GM13977 (cell line): ENCODE data around the gene CARMIL1.
"Not testable (repeated sequence)": the region's sequence is repeated elsewhere in the genome, so short reads cannot be mapped to it uniquely, and the experiment has no call there.

Experiments used
- DNase-seq: peaks from one replicate; pipeline ENCODE4 v3.0.0; 2012; ENCODE audit warnings: low spot score
- in situ Hi-C: fragments of 300-500 bp; cut with MboI; formaldehyde crosslinking; loops from one replicate; pipeline ENCODE4 v1.12.0; 2022; ENCODE audit warnings: low sequenced_read_pairs, low pct_unique_long_range_greater_than_20kb, mixed read lengths, inconsistent platforms; ENCODE audit not compliant: unreplicated experiment
- TF ChIP-seq, protein P1 (sequence below): IDR thresholded peaks from 2 replicates; pipeline ENCODE4 v1.5.1; 2012; ENCODE audit warnings: mild to moderate bottlenecking, control low read depth; ENCODE audit not compliant: insufficient read depth; ENCODE audit errors: extremely low read depth, missing control alignments

Gene CARMIL1

DNA sequence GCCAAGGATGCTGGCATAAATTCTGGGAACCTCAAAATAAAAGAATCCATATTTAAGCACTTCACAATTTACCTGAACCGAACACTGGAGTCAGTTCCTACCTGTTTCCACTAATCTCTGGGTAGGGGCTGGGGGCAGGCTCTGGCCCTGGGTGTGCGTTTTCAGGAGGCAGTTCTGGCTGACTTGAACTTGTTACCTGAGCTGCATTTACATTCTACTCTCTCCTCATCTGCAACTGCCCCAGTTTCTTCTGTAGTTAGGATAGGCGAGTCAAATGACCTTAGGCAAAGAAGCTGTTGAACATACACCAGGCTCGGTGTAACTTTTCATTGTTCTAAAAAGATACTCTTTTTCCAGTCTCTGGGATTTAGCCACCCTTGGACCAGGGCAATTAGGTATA lies 13.2 kb downstream of the CARMIL1 start:
- TF ChIP-seq, protein P1, sequence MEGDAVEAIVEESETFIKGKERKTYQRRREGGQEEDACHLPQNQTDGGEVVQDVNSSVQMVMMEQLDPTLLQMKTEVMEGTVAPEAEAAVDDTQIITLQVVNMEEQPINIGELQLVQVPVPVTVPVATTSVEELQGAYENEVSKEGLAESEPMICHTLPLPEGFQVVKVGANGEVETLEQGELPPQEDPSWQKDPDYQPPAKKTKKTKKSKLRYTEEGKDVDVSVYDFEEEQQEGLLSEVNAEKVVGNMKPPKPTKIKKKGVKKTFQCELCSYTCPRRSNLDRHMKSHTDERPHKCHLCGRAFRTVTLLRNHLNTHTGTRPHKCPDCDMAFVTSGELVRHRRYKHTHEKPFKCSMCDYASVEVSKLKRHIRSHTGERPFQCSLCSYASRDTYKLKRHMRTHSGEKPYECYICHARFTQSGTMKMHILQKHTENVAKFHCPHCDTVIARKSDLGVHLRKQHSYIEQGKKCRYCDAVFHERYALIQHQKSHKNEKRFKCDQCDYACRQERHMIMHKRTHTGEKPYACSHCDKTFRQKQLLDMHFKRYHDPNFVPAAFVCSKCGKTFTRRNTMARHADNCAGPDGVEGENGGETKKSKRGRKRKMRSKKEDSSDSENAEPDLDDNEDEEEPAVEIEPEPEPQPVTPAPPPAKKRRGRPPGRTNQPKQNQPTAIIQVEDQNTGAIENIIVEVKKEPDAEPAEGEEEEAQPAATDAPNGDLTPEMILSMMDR = no peak
- in situ Hi-C loops = no loop called here
- DNase-seq = no peak

DNA sequence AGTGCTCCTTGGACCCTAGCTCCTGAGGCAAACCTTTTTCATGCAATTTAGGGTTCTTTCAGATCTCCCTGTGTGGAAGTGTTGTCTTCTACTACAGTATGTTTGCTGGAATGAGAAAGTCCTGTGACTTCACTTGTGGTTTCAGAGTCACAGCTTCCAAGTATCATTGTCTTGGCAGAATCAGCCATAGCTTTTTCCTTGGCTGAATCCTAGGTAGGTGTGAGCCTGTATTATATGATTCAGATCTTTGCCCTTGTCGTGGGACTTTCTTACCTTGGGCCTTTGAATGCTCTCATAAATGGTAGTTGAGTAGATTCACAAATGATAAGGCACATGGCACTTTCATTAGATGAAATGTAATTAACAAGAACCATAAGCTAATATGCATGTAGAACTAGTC lies 16.5 kb downstream of the CARMIL1 start:
- in situ Hi-C loops = no loop called here
- no peak for DNase-seq
- TF ChIP-seq, protein P1 = no peak

DNA sequence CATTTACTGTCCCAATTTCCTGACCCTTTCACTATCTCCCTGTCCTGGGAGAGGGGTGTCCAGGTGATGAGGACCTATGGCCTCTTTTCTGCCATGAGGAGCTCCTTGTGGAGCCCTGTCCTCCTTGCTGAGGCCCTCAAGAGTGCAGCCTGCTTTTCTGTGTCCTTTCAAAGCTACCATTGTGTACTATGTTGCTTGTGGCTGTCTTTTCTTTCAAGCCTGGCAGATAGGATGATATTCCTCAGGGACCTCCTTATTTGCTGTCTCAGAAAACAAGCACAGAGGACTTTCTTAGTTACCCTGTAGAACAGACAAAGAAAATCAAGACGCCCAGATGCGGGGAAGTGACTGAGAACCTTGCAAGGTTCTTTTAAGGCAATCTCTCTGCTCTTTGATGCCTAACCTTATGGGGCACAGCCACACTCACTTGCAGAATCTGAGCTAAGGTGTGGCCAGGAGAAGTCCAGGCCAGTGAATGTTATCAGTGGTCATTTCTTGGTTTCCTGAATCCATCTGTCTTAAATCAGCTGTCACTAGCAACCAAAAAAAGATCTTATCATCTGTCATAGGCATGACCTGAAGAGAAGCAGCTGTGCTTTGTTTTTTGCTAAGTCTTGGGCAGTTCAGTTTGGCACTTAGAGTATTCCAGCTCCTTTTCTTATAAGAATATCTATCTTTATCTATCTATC lies 17.2 kb downstream of the CARMIL1 start:
- in situ Hi-C loops = no loop called here
- TF ChIP-seq, protein P1 = no peak

DNA sequence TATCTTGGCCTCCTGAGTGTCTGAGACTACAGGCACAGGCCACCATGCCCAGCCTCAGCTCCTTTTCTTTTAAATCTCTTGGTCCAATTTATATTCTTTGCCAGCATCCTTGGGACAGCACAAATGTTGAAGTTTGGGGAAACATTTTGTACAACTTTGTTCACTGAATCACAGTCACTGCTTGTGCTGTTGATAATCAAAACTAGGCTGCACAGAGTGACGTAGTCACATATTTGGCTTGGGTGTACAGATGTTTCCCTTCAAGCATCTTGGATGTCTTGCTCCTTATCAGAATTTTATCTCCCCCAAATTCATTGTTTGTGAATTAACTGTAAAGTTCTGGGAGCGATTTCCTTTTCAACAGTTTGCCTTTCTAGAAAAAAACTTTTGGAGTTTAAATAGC lies 17.9 kb downstream of the CARMIL1 start:
- TF ChIP-seq, protein P1 = no peak
- in situ Hi-C loops = no loop called here

More for the DNA sequence above, 17.2 kb downstream of the CARMIL1 start:
- no peak for DNase-seq

DNA sequence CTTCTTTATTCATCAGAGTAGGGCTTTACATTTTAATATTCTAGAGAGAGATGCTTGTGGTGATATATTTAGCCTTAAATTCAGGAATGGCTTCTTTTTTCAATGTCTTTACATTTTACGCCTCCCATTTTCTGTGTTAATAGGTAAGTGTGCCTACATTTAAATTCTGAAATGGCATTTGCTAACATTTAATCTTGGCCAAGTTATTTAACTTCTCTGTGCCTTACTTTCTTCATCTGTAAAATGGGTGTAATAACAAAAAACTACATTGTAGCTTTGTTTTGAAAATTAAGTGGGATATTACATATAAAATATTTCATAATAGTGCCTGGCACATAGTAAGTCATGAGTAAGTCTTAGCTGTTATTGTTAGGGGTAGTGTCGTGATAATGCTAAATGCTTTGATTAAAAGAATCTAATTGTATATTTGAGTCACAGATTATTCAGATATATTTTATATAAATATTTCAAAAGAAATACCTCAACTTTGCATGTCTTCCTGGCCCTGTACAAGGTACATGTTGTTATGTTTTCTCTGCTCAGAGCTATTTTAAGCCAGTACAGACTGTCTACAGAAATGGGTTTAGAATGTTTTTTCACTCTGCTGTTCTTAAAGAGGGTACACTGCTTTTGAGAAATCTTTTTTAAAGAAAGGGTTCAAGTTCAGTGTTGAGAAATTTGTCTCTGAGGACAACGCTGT lies 18.8 kb downstream of the CARMIL1 start:
- TF ChIP-seq, protein P1 = no peak
- no peak for DNase-seq
- in situ Hi-C loops = no loop called here

More for the DNA sequence above, 17.9 kb downstream of the CARMIL1 start:
- no peak for DNase-seq

DNA sequence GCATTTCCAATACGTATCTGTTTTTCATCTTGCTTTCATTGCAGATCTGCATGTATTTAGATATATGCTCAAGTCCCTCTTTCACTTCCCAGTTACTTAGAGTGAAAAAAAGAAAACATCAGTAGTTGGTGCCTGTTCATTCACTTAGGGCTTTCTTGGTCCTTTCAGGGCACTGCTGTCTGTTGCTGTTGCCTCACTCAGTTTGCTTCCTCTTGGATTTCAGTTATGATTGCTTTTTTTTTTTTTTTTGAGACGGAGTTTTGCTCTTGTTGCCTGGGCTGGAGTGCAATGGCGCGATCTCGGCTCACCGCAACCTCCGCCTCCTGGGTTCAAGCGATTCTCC lies 19.3 kb downstream of the CARMIL1 start:
- in situ Hi-C loops, DNase-seq: not testable (repeated sequence)

DNA sequence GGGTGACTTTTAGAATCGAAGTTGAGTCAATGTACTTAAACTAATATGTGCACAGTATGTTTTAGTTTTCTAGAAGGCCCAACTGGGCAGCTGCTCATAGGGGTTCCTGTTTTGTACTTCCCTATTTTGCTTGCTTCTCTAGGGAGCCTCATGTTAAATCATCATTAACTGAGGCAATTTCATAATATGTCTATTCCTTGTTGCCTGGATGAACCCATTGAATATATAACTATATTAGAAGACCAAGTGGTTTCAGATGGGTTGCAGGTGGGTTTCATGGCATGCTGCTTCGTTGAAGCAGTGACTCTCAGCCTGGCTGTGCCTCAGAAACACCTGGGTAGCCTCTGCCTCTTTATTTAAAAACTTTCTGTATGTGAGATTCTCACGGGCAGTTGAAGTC lies 22.2 kb downstream of the CARMIL1 start:
- TF ChIP-seq, protein P1 = no peak
- DNase-seq = no peak

More for the DNA sequence above, 22.2 kb downstream of the CARMIL1 start:
- in situ Hi-C loops = no loop called here
